HUES64 (cell line): ENCODE measurements around the gene CCDC134.

ENCODE experiments used
- H3K27ac ChIP-seq: 2 replicates; pipeline ENCODE4 v1.7.0; 2013; ENCODE audit warnings: low read depth, low read length, inconsistent platforms
- H3K27me3 ChIP-seq: 2 replicates; pipeline ENCODE4 v1.6.1; 2013; ENCODE audit warnings: mild to moderate bottlenecking, low read length; ENCODE audit not compliant: insufficient read depth
- H3K36me3 ChIP-seq: 2 replicates; pipeline ENCODE4 v1.6.1; 2013; ENCODE audit warnings: mild to moderate bottlenecking, low read length; ENCODE audit not compliant: insufficient read depth
- H3K4me1 ChIP-seq: 2 replicates; pipeline ENCODE4 v1.6.1; 2013; ENCODE audit warnings: mild to moderate bottlenecking, low read length, moderate library complexity; ENCODE audit not compliant: insufficient read depth
- H3K4me3 ChIP-seq: 2 replicates; pipeline ENCODE4 v1.5.1; 2013; ENCODE audit warnings: mild to moderate bottlenecking, low read length, moderate library complexity
- H3K9ac ChIP-seq: 2 replicates; pipeline ENCODE4 v1.6.1; 2013; ENCODE audit warnings: mild to moderate bottlenecking, low read depth, low read length
- H3K9me3 ChIP-seq: 2 replicates; pipeline ENCODE4 v1.6.1; 2013; ENCODE audit warnings: low read depth, low read length; ENCODE audit not compliant: insufficient read depth
- WGBS: fragments of 150-250, 120-280 bp; methylation state at CpG from one replicate; pipeline ENCODE4 v1.1.7; 2013; ENCODE audit warnings: missing lambda C conversion rate; 5-methylcytosine and 5-hydroxymethylcytosine counted together

CCDC134 gene

GRCh38 chr22:41772645-41773044 lies 27.8 kb upstream of the CCDC134 start:
- H3K4me3 ChIP-seq = no peak overlapping the region
- no peaks in the 10 kb centered on the region for H3K9me3 ChIP-seq
- no peak overlapping the region for H3K27ac ChIP-seq
- H3K4me1 ChIP-seq = peaks cover 6% of the 10 kb centered on the region; the same call in 1 of the 2 replicates
- H3K27me3 ChIP-seq = no peaks in the 10 kb centered on the region
- H3K9ac ChIP-seq = no peak overlapping the region
- H3K36me3 ChIP-seq = no peaks in the 10 kb centered on the region

DNA sequence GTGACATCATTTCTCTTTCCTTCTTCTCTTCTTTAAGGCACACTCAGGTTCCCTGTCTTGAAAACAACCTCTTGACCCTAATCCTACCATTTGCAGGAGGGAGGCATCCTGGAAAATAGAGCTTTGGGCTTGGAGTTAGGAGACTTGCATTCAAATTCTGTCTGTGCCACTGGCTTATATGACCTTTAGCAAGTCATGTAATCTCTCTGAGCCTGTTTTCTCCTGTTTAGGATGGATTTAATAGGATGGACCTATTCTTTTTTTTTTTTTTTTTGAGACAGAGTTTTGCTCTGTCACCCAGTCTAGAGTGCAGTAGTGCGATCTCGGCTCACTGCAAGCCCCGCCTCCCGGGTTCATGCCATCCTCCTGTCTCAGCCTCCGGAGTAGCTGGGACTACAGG lies 25.1 kb upstream of the CCDC134 start:
- Histone ChIP-seq H3K9me3 (no peaks in the 10 kb centered on the region), H3K27me3 (no peaks in the 10 kb centered on the region), H3K4me3 (no peak overlapping the region), H3K4me1 (peaks cover 6% of the 10 kb centered on the region; the same call in 1 of the 2 replicates), H3K9ac (no peak overlapping the region), H3K36me3 (no peaks in the 10 kb centered on the region), H3K27ac (no peak overlapping the region)
- WGBS = 92% methylated on average over 5 of the region's 5 CpGs

GRCh38 chr22:41775976-41776375 lies 24.5 kb upstream of the CCDC134 start:
- Histone ChIP-seq H3K36me3 (no peaks in the 10 kb centered on the region), H3K27me3 (no peaks in the 10 kb centered on the region), H3K4me1 (peaks cover 6% of the 10 kb centered on the region; the same call in 1 of the 2 replicates), H3K4me3 (no peak overlapping the region), H3K9me3 (no peaks in the 10 kb centered on the region), H3K9ac (no peak overlapping the region), H3K27ac (no peak overlapping the region)
- WGBS = 77% methylated on average over 4 of the region's 4 CpGs

DNA sequence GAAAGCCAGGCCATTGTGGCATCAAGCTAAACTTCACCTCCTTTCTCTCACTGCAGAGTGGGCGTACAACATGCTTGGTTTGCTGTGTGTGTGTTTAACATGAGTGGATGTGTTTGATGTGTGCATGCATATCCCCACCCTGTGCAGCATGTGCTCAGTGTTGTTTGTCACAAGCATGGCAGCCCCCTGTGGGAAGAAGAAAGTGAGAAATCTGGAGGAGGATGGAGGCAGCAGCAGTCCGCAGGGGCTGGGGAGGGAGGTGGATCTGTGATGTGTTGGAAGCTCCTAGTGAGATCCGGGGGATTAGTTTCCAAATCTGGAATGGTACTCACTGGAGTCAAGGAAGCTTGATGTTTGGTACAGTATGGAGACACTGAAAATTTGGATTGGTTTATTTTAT lies 24.1 kb upstream of the CCDC134 start:
- H3K4me3 ChIP-seq = no peak overlapping the region
- no peak overlapping the region for H3K9ac ChIP-seq
- H3K27ac ChIP-seq = no peak overlapping the region
- H3K36me3 ChIP-seq = no peaks in the 10 kb centered on the region
- H3K4me1 ChIP-seq = peaks cover 6% of the 10 kb centered on the region; the same call in 1 of the 2 replicates
- 91% methylated on average over 3 of the region's 3 CpGs for WGBS
- no peaks in the 10 kb centered on the region for H3K9me3 ChIP-seq
- no peaks in the 10 kb centered on the region for H3K27me3 ChIP-seq

DNA sequence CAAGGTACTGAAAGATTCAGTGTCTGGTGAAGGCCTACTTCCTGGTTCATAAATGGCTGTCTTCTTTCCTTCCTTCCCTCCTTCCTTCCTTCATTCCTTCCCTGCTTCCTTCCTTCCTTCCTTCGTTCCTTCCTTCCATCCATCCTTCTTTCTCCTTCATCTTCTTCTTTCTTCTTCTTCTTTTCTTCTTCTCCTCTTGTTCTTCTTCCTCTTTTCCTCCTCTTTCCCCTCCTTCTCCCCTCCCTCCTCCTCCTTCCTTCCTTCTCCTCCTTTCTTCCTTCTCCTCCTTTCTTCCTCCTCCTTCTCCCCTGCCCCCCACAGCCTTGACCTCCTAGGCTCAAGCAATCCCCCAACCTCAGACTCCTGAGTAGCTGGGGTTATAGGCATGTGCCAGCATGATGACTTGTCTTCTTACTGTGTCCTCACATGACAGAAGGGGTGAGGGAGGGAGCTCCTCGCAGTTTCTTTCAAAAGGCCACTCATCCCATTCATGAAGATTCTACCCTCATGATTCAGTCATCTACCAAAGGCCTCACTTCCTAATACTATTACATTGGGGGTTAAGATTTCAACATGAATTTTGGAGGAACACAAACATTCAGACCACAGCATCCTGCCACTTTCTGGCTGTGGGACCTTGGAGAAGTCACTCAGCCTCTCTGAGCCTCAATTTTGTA lies 22.6 kb upstream of the CCDC134 start:
- Histone ChIP-seq H3K4me1 (peaks cover 6% of the 10 kb centered on the region; the same call in 1 of the 2 replicates), H3K27me3 (no peaks in the 10 kb centered on the region), H3K4me3 (no peak overlapping the region), H3K36me3 (no peaks in the 10 kb centered on the region), H3K9ac (no peak overlapping the region), H3K27ac (no peak overlapping the region), H3K9me3 (no peaks in the 10 kb centered on the region)
- 94% methylated on average over 1 of the region's 2 CpGs for WGBS

- H3K4me1 ChIP-seq = peaks cover 6% of the 10 kb centered on the region; the same call in 1 of the 2 replicates
- 57% methylated on average over 3 of the region's 3 CpGs for WGBS
- H3K27ac ChIP-seq = no peak overlapping the region
Measured at GRCh38 chr22:41779929-41780505, 20.5 kb upstream of the CCDC134 start.

GRCh38 chr22:41780746-41781505 lies 19.6 kb upstream of the CCDC134 start:
- 67% methylated on average over 11 of the region's 11 CpGs for WGBS
- Histone ChIP-seq H3K4me1 (peaks cover 4% of the 10 kb centered on the region; the same call in 1 of the 2 replicates), H3K9ac (no peak overlapping the region), H3K9me3 (no peaks in the 10 kb centered on the region), H3K36me3 (no peaks in the 10 kb centered on the region), H3K27ac (no peak overlapping the region), H3K27me3 (no peaks in the 10 kb centered on the region), H3K4me3 (no peak overlapping the region)

More at GRCh38 chr22:41779929-41780505, 20.5 kb upstream of the CCDC134 start:
- Histone ChIP-seq H3K36me3 (no peaks in the 10 kb centered on the region), H3K27me3 (no peaks in the 10 kb centered on the region), H3K9ac (no peak overlapping the region), H3K9me3 (no peaks in the 10 kb centered on the region), H3K4me3 (no peak overlapping the region)

DNA sequence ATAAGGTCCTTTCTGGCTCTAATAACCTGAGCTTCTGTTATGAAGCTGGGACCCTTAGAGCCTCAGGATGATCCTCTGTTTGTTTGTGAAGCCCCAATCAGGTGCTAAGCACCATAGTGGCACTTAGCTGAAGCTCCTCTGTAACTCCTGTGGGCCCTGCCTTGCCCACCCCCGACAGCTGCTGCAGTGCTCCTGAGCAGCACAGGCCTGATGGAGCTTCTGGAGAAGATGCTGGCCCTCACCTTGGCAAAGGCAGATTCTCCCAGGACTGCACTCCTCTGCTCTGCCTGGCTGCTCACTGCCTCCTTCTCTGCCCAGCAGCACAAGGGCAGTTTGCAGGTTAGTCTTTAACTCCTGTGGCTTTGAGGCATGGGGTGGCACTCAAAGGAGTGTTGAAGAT lies 19.0 kb upstream of the CCDC134 start:
- no peak overlapping the region for H3K9ac ChIP-seq
- H3K9me3 ChIP-seq = no peaks in the 10 kb centered on the region
- WGBS = 85% methylated on average over 1 of the region's 1 CpG
- H3K4me1 ChIP-seq = no peaks in the 10 kb centered on the region; the same call in 1 of the 2 replicates
- no peaks in the 10 kb centered on the region for H3K36me3 ChIP-seq
- H3K27me3 ChIP-seq = no peaks in the 10 kb centered on the region
- H3K4me3 ChIP-seq = no peak overlapping the region
- no peak overlapping the region for H3K27ac ChIP-seq

- H3K4me3 ChIP-seq = no peak overlapping the region
- H3K27me3 ChIP-seq = no peaks in the 10 kb centered on the region
- no peaks in the 10 kb centered on the region; the same call in 1 of the 2 replicates for H3K4me1 ChIP-seq
- no peaks in the 10 kb centered on the region for H3K9me3 ChIP-seq
- no peak overlapping the region for H3K27ac ChIP-seq
- H3K9ac ChIP-seq = no peak overlapping the region
- no peaks in the 10 kb centered on the region for H3K36me3 ChIP-seq
- WGBS = 93% methylated on average over 6 of the region's 6 CpGs
Measured at GRCh38 chr22:41782316-41782715, 18.2 kb upstream of the CCDC134 start.

- H3K4me3 ChIP-seq = no peak overlapping the region
- H3K27me3 ChIP-seq = no peaks in the 10 kb centered on the region
- no peaks in the 10 kb centered on the region for H3K9me3 ChIP-seq
- no peaks in the 10 kb centered on the region; the same call in 1 of the 2 replicates for H3K4me1 ChIP-seq
- no peaks in the 10 kb centered on the region for H3K36me3 ChIP-seq
- H3K9ac ChIP-seq = no peak overlapping the region
- whole genome bisulfite sequencing = 82% methylated on average over 2 of the region's 2 CpGs
- H3K27ac ChIP-seq = no peak overlapping the region
Measured at GRCh38 chr22:41782751-41783150, 17.7 kb upstream of the CCDC134 start.

GRCh38 chr22:41787331-41787730 lies 13.1 kb upstream of the CCDC134 start:
- Histone ChIP-seq H3K4me3 (no peak overlapping the region), H3K27ac (no peak overlapping the region), H3K9ac (no peak overlapping the region), H3K36me3 (no peaks in the 10 kb centered on the region), H3K9me3 (no peaks in the 10 kb centered on the region), H3K27me3 (no peaks in the 10 kb centered on the region), H3K4me1 (no peaks in the 10 kb centered on the region)
- WGBS = 88% methylated on average over 2 of the region's 2 CpGs
